ENCODE results near the gene UFM1.

DNA sequence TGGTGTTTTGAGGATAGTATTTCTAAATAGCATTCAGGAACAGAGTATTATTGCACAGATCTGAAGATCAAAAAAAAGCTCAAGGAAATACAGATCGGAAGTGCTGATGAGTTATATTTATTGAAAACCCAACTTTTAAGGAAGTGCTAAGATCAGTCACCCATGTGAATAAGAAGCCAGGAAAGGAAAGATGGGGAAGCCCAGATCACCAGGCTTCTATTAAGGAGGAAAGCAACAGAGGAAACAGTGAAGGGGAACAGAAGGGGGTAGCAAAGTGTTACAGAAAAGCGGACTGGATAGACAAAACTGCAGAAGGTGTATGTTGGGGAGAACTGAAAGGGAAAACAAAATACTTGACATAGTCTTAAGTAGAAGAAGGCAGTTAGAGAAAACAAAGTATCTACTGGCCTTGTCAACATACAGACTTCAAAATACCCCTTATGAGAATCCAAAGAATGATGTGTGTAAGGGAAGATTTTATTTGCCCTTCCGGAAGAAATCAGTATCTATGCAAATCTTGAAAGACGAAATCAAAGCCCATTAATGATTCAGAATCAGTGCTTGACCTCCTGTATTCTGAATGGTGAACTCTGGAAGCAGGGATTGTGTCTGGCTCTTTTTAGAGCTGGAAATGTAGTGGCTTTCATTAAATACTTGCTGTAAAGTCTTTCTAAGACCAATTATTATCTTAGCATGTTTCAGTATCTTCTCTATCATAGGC, 12.1 kb downstream of the UFM1 start:
- TF ChIP-seq, protein P1, sequence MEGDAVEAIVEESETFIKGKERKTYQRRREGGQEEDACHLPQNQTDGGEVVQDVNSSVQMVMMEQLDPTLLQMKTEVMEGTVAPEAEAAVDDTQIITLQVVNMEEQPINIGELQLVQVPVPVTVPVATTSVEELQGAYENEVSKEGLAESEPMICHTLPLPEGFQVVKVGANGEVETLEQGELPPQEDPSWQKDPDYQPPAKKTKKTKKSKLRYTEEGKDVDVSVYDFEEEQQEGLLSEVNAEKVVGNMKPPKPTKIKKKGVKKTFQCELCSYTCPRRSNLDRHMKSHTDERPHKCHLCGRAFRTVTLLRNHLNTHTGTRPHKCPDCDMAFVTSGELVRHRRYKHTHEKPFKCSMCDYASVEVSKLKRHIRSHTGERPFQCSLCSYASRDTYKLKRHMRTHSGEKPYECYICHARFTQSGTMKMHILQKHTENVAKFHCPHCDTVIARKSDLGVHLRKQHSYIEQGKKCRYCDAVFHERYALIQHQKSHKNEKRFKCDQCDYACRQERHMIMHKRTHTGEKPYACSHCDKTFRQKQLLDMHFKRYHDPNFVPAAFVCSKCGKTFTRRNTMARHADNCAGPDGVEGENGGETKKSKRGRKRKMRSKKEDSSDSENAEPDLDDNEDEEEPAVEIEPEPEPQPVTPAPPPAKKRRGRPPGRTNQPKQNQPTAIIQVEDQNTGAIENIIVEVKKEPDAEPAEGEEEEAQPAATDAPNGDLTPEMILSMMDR (IDR thresholded peaks at IDR 0.05) = no peak
- no peak for TF ChIP-seq ZFX (IDR thresholded peaks at IDR 0.05; ENCODE audit: borderline replicate concordance)

Data from 22Rv1 (cell line).